ENCODE results near the gene CERK.

The CERK gene

GRCh38 chr22:46675938-46676337, 62.1 kb downstream of the CERK start:
- no peak for DNase-seq

- no peak for DNase-seq
Measured at GRCh38 chr22:46675479-46675878, 62.6 kb downstream of the CERK start.

- DNase-seq: no peak
Measured at GRCh38 chr22:46674906-46675305, 63.1 kb downstream of the CERK start.

GRCh38 chr22:46674367-46674781, 63.7 kb downstream of the CERK start:
- DNase-seq: no peak

GRCh38 chr22:46673662-46674236, 64.3 kb downstream of the CERK start:
- no peak for DNase-seq

- no peak for DNase-seq
Measured at GRCh38 chr22:46673205-46673604, 64.8 kb downstream of the CERK start.

- no peak for DNase-seq
Measured at GRCh38 chr22:46672731-46673130, 65.3 kb downstream of the CERK start.

GRCh38 chr22:46671824-46672432, 66.1 kb downstream of the CERK start:
- no peak for DNase-seq

GRCh38 chr22:46669201-46669600, 68.9 kb downstream of the CERK start:
- DNase-seq: no peak

GRCh38 chr22:46668116-46668515, 69.9 kb downstream of the CERK start:
- no peak for DNase-seq

- DNase-seq: no peak
Measured at GRCh38 chr22:46667245-46667623, 70.8 kb downstream of the CERK start.

- DNase-seq: no peak
Measured at GRCh38 chr22:46666577-46667244, 71.3 kb downstream of the CERK start.

- no peak for DNase-seq
Measured at GRCh38 chr22:46665751-46666280, 72.2 kb downstream of the CERK start.

GRCh38 chr22:46665151-46665695, 72.8 kb downstream of the CERK start:
- no peak for DNase-seq

- no peak for DNase-seq
Measured at GRCh38 chr22:46664301-46664855, 73.7 kb downstream of the CERK start.

- no peak for DNase-seq
Measured at GRCh38 chr22:46663436-46664100, 74.5 kb downstream of the CERK start.

- no peak for DNase-seq
Measured at GRCh38 chr22:46663001-46663400, 75.1 kb downstream of the CERK start.

- DNase-seq: no peak
Measured at GRCh38 chr22:46662226-46662625, 75.8 kb downstream of the CERK start.

GRCh38 chr22:46661221-46661851, 76.7 kb downstream of the CERK start:
- DNase-seq: peak in 1 of 2 experiments; percentile 3

- DNase-seq: peak in 1 of 2 experiments; percentile 54
Measured at GRCh38 chr22:46660604-46661201, 77.3 kb downstream of the CERK start.

GRCh38 chr22:46659791-46660186, 78.3 kb downstream of the CERK start:
- no peak for DNase-seq

Data from cerebellar nuclear complex (tissue), 1 donor.